Vagina (tissue), 2 donors: ENCODE results near the gene CLEC18C.

Experiments used
- CTCF ChIP-seq, 3 experiments: fragments of 450-650 bp in 2 of 3; fragments of 200-600 bp in 1 of 3; sonication (generic) in 1 of 3; IDR thresholded peaks; one replicate each; pipeline ENCODE4 v1.5.1; 2017 to 2019; ENCODE audit warnings: antibody characterized with exemption in 3 of 3, mild to moderate bottlenecking in 2 of 3, moderate library complexity in 2 of 3
- POLR2A ChIP-seq, 2 donors: fragments of 450-650 bp; IDR thresholded peaks; one replicate each; pipeline ENCODE4 v1.6.1; 2017; ENCODE audit warnings: antibody characterized with exemption in 2 of 2, mild to moderate bottlenecking in 2 of 2, moderate library complexity in 2 of 2

GRCh38 chr16:70158261-70158939, 15.2 kb upstream of the CLEC18C start:
- TF ChIP-seq CTCF (IDR thresholded peaks at IDR 0.05) (no peak), POLR2A (IDR thresholded peaks at IDR 0.05) (no peak)
